ENCODE measurements around the gene CCDC148.

The CCDC148 gene

GRCh38 chr2:158129037-158129436 lies 327.5 kb downstream of the CCDC148 start:
- ChIA-PET POLR2A (no interaction called here), CTCF (no interaction called here)
- no peak overlapping the region for H3K4me3 ChIP-seq (ENCODE audit: low read depth, low read length)
- DNase-seq (ENCODE audit: low read depth, low spot score) = no peak
- TF ChIP-seq CTCF (IDR thresholded peaks at IDR 0.05; ENCODE audit: insufficient read depth, low read length, missing control alignments) = no peak

GRCh38 chr2:158128168-158128973 lies 328.2 kb downstream of the CCDC148 start:
- TF ChIP-seq CTCF (IDR thresholded peaks at IDR 0.05; ENCODE audit: insufficient read depth, low read length, missing control alignments) = no peak
- ChIA-PET POLR2A (no interaction called here), CTCF (no interaction called here)
- no peak overlapping the region for H3K4me3 ChIP-seq (ENCODE audit: low read depth, low read length)
- no peak for DNase-seq (ENCODE audit: low read depth, low spot score)

GRCh38 chr2:158127380-158127804 lies 329.2 kb downstream of the CCDC148 start:
- POLR2A ChIA-PET = no interaction called here

GRCh38 chr2:158125756-158126498 lies 330.6 kb downstream of the CCDC148 start:
- TF ChIP-seq CTCF (IDR thresholded peaks at IDR 0.05; ENCODE audit: insufficient read depth, low read length, missing control alignments) = no peak

More at GRCh38 chr2:158127380-158127804, 329.2 kb downstream of the CCDC148 start:
- no peak overlapping the region for H3K4me3 ChIP-seq (ENCODE audit: low read depth, low read length)
- DNase-seq (ENCODE audit: low read depth, low spot score) = no peak
- CTCF ChIA-PET = no interaction called here
- no peak for TF ChIP-seq CTCF (IDR thresholded peaks at IDR 0.05; ENCODE audit: insufficient read depth, low read length, missing control alignments)

GRCh38 chr2:158124896-158125295 lies 331.7 kb downstream of the CCDC148 start:
- CTCF ChIA-PET = no interaction called here

More at GRCh38 chr2:158125756-158126498, 330.6 kb downstream of the CCDC148 start:
- ChIA-PET POLR2A (no interaction called here), CTCF (no interaction called here)
- DNase-seq (ENCODE audit: low read depth, low spot score) = no peak
- no peak overlapping the region for H3K4me3 ChIP-seq (ENCODE audit: low read depth, low read length)

More at GRCh38 chr2:158124896-158125295, 331.7 kb downstream of the CCDC148 start:
- POLR2A ChIA-PET = no interaction called here
- TF ChIP-seq CTCF (IDR thresholded peaks at IDR 0.05; ENCODE audit: insufficient read depth, low read length, missing control alignments) = no peak
- H3K4me3 ChIP-seq (ENCODE audit: low read depth, low read length) = no peak overlapping the region
- no peak for DNase-seq (ENCODE audit: low read depth, low spot score)
